Measurements from ENCODE around the gene ARHGEF18.
"Not testable (repeated sequence)": the region's sequence is repeated elsewhere in the genome, so short reads cannot be mapped to it uniquely, and the experiment has no call there.

GRCh38 chr19:7308327-7308726 is 40.4 kb upstream of the ARHGEF18 start:
- TF ChIP-seq CTCF (IDR thresholded peaks at IDR 0.05; ENCODE audit: poor library complexity, severe bottlenecking); EP300 (conservative IDR thresholded peaks at IDR 0.05; ENCODE audit: poor library complexity, severe bottlenecking); TAF1 (IDR thresholded peaks at IDR 0.05; ENCODE audit: low read depth); EZH2 (IDR thresholded peaks at IDR 0.05; ENCODE audit: borderline replicate concordance, insufficient read depth, low read length, poor library complexity, severe bottlenecking); POLR2AphosphoS5 (IDR thresholded peaks at IDR 0.05); SMC3 (conservative IDR thresholded peaks at IDR 0.05; ENCODE audit: poor library complexity): not testable (repeated sequence)
